ENCODE measurements around the gene MCTP1.

MCTP1 gene

DNA sequence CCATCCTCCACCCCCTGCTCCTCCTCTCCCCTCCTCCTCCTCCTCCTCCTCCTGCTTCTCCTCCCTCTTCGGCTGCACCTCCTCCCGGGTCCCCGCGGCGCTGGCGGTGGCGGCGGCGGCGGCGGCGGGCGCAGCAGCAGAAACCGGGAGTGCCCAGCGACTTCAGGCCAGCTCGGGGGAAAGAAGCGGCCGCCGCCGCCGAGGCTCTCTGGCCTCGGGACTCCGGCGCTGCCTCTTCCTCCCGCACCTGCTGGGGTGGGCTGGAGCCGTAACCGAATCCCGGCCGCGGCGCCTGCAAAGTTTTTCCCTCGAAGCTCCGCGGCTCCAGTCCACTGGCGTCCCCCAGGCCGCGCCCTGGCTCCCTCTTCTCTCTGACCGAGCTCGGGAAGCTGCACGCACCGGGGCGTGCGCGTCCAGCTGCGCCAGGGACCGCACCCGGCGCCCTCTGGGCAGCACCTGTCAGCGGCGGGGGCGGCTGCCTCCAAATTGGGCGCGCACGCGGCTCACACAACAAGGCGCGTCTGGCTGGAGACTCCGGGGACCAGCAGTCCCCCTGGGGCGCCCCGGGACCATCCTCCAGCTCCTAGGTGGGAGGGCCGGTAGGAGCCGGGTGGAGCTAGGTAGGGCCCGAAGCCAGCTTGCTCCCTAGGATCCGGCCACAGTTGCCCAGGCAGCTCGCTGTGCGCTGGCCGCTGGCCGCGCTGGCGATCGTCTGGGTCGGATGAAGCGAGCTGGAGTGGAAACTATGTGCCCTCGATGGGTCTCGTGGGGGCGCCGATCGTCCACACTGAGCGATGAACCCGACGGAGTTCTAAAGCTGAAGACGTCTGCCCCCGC lies at the start of gene MCTP1:
Gene MCTP1 (minus strand): TSS at position 523 of the 837 bp plus-strand sequence.
- DNase-seq, result peak; percentile 41
- Mint-ChIP-seq H3K9me3 (no peaks in the 10 kb centered on the region), H3K27ac (no peak within 1 kb of the TSS), H3K4me1 (ENCODE audit: low read depth) (peaks cover 11% of the 10 kb centered on the region), H3K27me3 (peaks cover 75% of the 10 kb centered on the region), H3K36me3 (ENCODE audit: low read depth) (no peaks in the 10 kb centered on the region), H3K4me3 (peak within 1 kb of the TSS; percentile 62)

DNA sequence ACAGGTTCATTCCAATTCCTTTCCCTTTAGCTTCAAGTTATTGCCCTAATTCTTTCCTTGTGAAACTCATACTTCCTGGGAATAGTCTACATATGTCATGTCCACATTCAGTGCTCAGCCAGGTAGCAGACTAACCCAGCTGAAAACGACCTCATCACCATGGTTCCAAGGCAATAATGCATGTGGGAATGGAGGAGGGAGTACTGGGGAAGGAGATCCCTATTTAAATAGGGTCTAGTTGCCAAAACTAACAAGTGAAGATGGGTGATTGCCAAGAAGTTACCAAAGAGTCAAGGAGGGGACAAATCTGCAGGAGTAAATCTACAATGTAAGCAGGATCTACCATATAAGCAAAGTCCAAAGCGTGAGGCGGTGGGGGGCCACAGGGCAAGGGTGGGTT lies 47.3 kb upstream of the MCTP1 start:
- peaks cover 9% of the 10 kb centered on the region for H3K27me3 Mint-ChIP-seq
- no peak for DNase-seq
- no peak overlapping the region for H3K27ac Mint-ChIP-seq
- H3K4me1 Mint-ChIP-seq (ENCODE audit: low read depth), result no peaks in the 10 kb centered on the region
- no peaks in the 10 kb centered on the region for H3K36me3 Mint-ChIP-seq (ENCODE audit: low read depth)
- H3K4me3 Mint-ChIP-seq, result no peak overlapping the region
- no peaks in the 10 kb centered on the region for H3K9me3 Mint-ChIP-seq

GRCh38 chr5:95331358-95331757 lies 46.5 kb upstream of the MCTP1 start:
- Mint-ChIP-seq H3K9me3 (no peaks in the 10 kb centered on the region), H3K4me3 (no peak overlapping the region), H3K36me3 (ENCODE audit: low read depth) (no peaks in the 10 kb centered on the region), H3K4me1 (ENCODE audit: low read depth) (no peaks in the 10 kb centered on the region), H3K27ac (no peak overlapping the region), H3K27me3 (peaks cover 6% of the 10 kb centered on the region)
- DNase-seq, result no peak

- Mint-ChIP-seq H3K4me3 (no peak overlapping the region), H3K36me3 (ENCODE audit: low read depth) (no peaks in the 10 kb centered on the region), H3K27me3 (no peaks in the 10 kb centered on the region), H3K4me1 (ENCODE audit: low read depth) (no peaks in the 10 kb centered on the region), H3K27ac (no peak overlapping the region), H3K9me3 (no peaks in the 10 kb centered on the region)
- no peak for DNase-seq
These were observed 42.3 kb upstream of the MCTP1 start for GRCh38 chr5:95327211-95327610.

- Mint-ChIP-seq H3K27ac (no peak overlapping the region), H3K27me3 (peaks cover 6% of the 10 kb centered on the region), H3K36me3 (ENCODE audit: low read depth) (no peaks in the 10 kb centered on the region), H3K9me3 (peaks cover 4% of the 10 kb centered on the region), H3K4me1 (ENCODE audit: low read depth) (no peaks in the 10 kb centered on the region), H3K4me3 (no peak overlapping the region)
- DNase-seq, result no peak
These were observed 32.8 kb upstream of the MCTP1 start for GRCh38 chr5:95317687-95318086.

DNA sequence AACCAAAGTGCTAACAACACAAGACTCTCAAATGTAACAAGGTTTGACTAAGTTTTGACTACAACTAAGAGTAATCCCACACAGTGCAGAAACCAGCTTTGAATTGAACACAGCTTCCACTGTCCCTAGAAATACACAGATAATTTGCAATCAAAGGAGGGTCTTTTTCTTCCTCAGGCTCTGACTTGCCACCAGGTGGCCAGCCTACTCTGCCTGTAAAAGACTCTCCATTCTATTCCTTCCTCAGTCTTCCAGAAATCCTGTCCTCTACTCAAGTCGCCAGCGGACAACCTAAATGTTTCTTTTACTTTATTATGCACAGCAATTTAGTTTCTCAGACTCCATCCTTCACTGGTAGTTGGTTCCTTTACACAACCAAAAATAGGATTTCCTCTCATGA lies 32.2 kb upstream of the MCTP1 start:
- no peaks in the 10 kb centered on the region for H3K36me3 Mint-ChIP-seq (ENCODE audit: low read depth)

DNA sequence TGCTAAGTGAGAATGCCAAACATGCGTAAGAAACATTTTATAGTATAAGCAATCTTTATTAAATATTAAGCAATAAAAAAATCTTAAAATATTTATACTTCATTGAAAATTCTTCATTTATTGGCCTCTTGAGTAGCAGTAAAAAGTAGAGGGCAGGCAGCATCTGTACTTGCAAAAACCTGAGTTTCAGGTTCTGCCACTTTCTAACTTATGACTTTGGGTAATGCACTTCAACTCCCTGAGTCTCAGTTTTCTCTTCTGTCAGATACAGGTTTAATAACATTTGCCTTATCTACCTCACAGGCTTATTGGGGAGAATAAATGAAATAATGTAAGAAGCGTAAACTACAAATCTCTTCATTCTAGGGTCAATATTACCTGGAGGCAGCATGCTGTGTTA lies 19.8 kb upstream of the MCTP1 start:
- no peak overlapping the region for H3K27ac Mint-ChIP-seq
- H3K36me3 Mint-ChIP-seq (ENCODE audit: low read depth), result no peaks in the 10 kb centered on the region

More for the DNA sequence above, 32.2 kb upstream of the MCTP1 start:
- Mint-ChIP-seq H3K9me3 (peaks cover 4% of the 10 kb centered on the region), H3K4me3 (no peak overlapping the region), H3K4me1 (ENCODE audit: low read depth) (no peaks in the 10 kb centered on the region), H3K27ac (no peak overlapping the region), H3K27me3 (peaks cover 6% of the 10 kb centered on the region)
- DNase-seq, result no peak

GRCh38 chr5:95298651-95299050 lies 13.8 kb upstream of the MCTP1 start:
- Mint-ChIP-seq H3K27ac (no peak overlapping the region), H3K9me3 (no peaks in the 10 kb centered on the region), H3K4me3 (no peak overlapping the region), H3K4me1 (ENCODE audit: low read depth) (no peaks in the 10 kb centered on the region), H3K27me3 (peaks cover 23% of the 10 kb centered on the region), H3K36me3 (ENCODE audit: low read depth) (no peaks in the 10 kb centered on the region)
- no peak for DNase-seq

More for the DNA sequence above, 19.8 kb upstream of the MCTP1 start:
- H3K4me3 Mint-ChIP-seq, result no peak overlapping the region
- no peaks in the 10 kb centered on the region for H3K4me1 Mint-ChIP-seq (ENCODE audit: low read depth)
- H3K27me3 Mint-ChIP-seq, result peaks cover 6% of the 10 kb centered on the region
- DNase-seq, result no peak
- H3K9me3 Mint-ChIP-seq, result no peaks in the 10 kb centered on the region

GRCh38 chr5:95296291-95296690 lies 11.4 kb upstream of the MCTP1 start:
- Mint-ChIP-seq H3K36me3 (ENCODE audit: low read depth) (no peaks in the 10 kb centered on the region), H3K27me3 (peaks cover 36% of the 10 kb centered on the region), H3K4me1 (ENCODE audit: low read depth) (no peaks in the 10 kb centered on the region), H3K9me3 (no peaks in the 10 kb centered on the region), H3K27ac (no peak overlapping the region), H3K4me3 (no peak overlapping the region)
- DNase-seq, result no peak

DNA sequence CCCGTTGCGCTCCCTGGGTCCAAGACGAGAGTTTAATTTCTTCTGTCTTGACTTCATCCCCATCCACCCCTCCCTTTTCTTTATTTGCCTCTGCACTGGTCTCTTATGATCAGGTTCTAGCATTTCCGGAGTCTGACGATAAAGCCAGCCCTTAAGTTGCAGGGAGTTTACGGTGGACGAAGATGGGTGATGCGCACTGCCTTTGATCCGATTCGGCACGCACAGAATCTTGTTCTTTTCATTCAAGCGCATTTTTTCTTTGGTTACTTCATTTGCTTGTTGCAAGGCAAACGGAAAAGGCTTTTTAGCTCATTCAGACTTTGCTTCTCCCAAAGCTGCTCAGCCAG lies 488 bp upstream of the MCTP1 start:
- DNase-seq, result no peak
- Mint-ChIP-seq H3K36me3 (ENCODE audit: low read depth) (no peaks in the 10 kb centered on the region), H3K9me3 (no peaks in the 10 kb centered on the region), H3K27ac (no peak overlapping the region), H3K4me3 (peak overlapping the region; percentile 62), H3K27me3 (peaks cover 74% of the 10 kb centered on the region), H3K4me1 (ENCODE audit: low read depth) (peaks cover 11% of the 10 kb centered on the region)

DNA sequence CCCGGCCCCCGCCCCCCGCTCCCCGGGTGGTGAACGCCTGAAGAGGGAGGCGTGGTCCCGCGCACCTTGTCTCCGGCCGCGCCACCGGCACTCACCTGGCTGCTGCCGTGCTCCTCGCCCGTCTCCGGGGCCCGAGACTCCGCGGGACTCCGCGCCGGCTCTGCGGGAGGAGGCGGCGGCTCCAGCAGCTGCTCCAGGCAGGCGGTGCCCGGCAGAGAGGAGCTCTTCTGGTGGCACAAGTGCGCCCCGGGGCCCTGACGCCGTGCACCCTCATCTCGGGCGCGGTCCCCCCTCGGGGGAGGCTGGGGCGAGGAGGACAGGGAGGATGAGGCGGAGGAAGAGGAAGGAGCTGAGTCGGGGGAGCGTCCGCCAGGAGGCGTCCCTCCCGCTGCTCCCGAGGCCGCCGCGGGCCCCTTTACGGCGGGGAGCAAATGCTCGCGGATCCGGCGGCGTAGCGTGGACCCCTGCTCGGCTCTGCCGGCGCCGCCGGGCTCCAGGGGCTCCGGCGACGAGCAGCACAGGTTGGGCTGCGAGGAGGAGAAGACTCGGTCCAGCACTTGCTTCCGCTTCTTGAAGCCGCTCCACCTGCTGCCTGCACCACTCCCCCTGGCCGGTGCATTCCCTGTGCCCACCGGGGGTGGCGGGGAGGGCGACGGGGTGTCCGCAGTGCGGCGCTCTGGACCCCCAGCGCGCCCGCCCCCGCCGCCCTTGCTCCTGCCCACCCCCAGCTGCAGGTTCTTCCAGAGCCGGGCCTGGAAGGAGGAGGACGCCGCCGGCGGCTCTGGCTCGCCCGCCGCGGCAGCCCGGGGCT lies 928 bp downstream of the MCTP1 start:
- Mint-ChIP-seq H3K36me3 (ENCODE audit: low read depth) (no peaks in the 10 kb centered on the region), H3K4me1 (ENCODE audit: low read depth) (peaks cover 11% of the 10 kb centered on the region), H3K4me3 (peak overlapping the region; percentile 62), H3K27me3 (peaks cover 75% of the 10 kb centered on the region), H3K9me3 (no peaks in the 10 kb centered on the region), H3K27ac (no peak overlapping the region)
- DNase-seq, result peak; percentile 56

GRCh38 chr5:95283022-95283615 lies 1.8 kb downstream of the MCTP1 start:
- Mint-ChIP-seq H3K4me3 (peak overlapping the region; percentile 60), H3K9me3 (no peaks in the 10 kb centered on the region), H3K4me1 (ENCODE audit: low read depth) (peaks cover 11% of the 10 kb centered on the region), H3K27ac (no peak overlapping the region), H3K27me3 (peaks cover 73% of the 10 kb centered on the region), H3K36me3 (ENCODE audit: low read depth) (no peaks in the 10 kb centered on the region)
- no peak for DNase-seq

DNA sequence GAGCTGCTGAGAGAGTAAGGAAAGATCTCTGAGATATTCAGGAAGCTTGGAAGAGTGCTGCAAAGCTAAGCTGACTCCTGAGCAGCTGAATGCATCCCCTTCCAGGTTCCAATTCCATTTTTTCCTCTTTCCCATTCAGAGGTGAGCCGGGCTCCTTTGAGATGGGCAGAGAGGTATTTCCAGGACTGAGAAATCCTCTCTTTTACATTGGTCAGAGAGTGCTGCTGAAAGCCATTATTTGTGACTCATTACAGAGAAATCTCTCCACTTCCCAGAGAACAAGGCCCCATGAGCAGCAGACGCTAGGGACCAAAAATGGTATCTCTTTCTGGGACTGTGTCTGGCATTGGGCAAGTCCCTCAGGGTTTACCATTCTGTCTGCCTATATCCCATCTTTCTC lies 3.7 kb downstream of the MCTP1 start:
- Mint-ChIP-seq H3K36me3 (ENCODE audit: low read depth) (no peaks in the 10 kb centered on the region), H3K9me3 (no peaks in the 10 kb centered on the region), H3K27me3 (peaks cover 69% of the 10 kb centered on the region), H3K4me3 (no peak overlapping the region), H3K27ac (no peak overlapping the region), H3K4me1 (ENCODE audit: low read depth) (peaks cover 11% of the 10 kb centered on the region)
- DNase-seq, result no peak

DNA sequence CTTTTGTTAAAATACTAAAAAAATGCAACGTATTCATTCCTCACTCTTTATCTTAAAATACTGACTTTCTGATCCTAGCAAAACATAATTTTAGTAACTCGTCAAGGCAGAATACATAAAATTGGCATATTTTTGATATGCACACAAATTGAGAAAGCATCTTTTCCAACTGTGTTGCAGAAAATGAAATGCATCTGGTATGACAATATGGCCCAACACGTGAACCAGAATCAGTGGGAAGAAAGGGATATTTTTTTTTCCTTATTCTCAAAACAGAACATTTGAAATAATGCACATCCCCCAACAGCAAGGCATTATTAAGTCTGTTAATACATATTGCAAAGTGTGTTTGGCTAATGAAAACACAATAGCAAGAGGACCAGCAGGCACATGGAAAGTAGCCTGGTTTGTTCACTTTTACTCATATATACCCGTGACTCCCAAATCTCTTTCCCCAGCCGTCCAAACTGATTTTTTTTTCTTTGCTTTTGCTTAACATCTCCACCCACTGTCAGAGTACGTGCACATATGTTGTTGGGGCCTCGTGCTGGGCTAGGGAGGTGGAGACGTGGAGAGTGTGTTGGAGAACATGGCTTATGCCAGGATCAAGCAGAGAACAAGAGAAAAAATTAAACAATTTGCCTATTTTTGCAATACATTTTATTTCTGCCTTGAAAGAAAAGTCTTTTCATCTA lies 4.3 kb downstream of the MCTP1 start:
- Mint-ChIP-seq H3K27me3 (peaks cover 69% of the 10 kb centered on the region), H3K27ac (no peak overlapping the region), H3K4me3 (no peak overlapping the region), H3K9me3 (no peaks in the 10 kb centered on the region), H3K4me1 (ENCODE audit: low read depth) (peaks cover 10% of the 10 kb centered on the region), H3K36me3 (ENCODE audit: low read depth) (no peaks in the 10 kb centered on the region)
- DNase-seq, result no peak
